Stimulated activated CD4-positive, alpha-beta T cell treated with anti-CD3 and anti-CD28 coated beads, Interleukin-1b, Interleukin-23, amount 100 ng/mL, for 48 hours (primary cell): Measurements from ENCODE around the gene WNT7B.

Experiments
- DNase-seq: peaks from one replicate; pipeline ENCODE4 v3.0.0-alpha.2; 2020

WNT7B gene

GRCh38 chr22:45884201-45885062 is 92.5 kb downstream of the WNT7B start:
- DNase-seq: no peak

DNA sequence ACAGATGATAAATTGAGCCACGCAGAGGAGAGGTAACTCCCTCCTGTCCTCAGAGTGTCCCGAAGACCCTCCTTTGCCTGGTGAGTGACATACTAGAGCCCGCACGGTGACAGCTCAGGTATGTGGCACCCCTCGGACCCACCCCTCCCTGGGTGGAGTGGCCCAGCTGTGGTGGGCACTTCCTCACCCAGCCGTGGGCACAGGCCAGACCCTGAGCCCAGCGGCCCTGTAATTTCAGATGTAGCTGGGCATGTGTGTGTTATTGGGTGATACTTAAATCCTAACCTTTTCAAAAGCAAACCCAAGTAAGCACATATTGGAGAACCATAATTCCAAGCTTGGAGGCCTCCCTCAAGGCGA is 93.2 kb downstream of the WNT7B start:
- no peak for DNase-seq

GRCh38 chr22:45882881-45883810 is 93.8 kb downstream of the WNT7B start:
- no peak for DNase-seq

DNA sequence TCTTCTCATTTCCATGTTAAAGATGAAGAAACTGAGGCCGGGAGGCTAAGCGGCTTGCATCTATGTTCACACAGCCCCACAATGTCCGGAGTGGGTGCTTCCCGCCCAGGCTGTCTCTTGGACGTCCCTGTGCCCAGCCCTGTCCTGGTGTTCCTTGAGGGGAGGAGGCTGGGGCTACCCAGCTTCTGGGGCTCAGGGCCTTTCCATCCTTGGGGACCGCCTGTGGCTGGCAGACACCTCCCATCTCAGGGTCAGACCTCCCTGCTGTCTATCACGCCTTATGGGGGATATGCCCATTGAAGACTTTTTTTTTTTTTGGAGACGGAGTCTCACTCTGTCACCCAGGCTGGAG is 95.5 kb downstream of the WNT7B start:
- DNase-seq: no peak

DNA sequence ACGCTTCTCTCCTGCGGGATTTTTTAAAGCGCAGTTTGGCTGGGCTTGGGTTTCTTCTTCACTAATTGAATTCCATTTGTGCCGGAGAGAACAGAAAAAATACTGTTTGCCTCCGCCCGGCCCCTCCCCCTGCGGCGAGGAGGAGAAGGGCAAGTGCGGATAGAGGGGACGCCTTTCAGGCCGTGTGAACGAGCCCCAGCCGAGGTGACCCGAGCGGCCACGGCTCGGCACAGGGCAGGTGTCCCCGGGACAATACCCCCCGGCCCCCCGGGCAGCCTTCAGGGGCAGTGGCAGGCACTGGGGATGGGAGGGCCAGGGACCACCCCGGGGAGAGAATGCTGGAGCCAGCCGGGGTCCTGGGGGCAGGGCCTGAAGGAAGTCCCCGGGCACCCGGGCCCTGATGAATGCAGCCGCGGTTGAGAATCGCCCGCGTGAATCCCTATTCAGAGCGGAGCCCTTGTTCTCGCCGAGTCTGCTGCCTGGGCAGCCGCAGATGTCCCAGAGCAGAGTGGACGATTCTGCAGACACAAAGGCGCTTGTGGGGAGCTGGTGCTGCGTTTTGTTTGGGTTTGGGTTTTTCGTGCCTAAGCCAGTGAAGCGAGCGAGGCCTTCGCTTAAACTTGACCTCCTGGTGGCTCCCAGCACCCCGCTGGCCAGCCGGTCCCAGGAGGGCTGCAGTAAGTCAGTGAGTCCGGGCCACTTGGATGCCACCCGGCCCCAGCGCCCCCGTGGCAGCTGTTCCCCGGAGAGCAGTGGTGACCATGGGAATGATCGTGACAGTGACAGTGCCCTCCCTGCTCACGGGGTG is 96.0 kb downstream of the WNT7B start:
- DNase-seq: no peak

- DNase-seq: no peak
These were observed 96.8 kb downstream of the WNT7B start for GRCh38 chr22:45880091-45880715.

DNA sequence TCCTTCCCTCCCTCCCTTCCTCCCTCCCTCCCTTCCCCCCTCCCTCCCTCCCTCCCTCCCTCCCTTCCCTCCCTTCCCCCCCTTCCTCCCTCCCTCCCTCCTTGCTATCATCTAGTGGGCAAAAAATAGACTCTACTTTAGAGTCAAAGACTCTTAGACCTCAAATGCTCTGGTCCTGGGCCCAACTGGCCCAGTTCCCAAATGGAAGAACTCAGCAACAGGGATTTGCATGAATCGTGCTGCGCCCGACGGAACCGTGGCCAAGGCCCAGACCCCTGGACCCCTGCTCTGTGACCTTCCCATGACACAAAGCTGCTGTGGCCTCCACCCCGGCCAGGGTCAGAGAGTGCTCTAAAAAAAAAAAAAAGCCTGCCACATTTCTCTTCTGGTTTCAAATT is 97.4 kb downstream of the WNT7B start:
- DNase-seq: no peak

GRCh38 chr22:45878901-45879551 is 97.9 kb downstream of the WNT7B start:
- no peak for DNase-seq

DNA sequence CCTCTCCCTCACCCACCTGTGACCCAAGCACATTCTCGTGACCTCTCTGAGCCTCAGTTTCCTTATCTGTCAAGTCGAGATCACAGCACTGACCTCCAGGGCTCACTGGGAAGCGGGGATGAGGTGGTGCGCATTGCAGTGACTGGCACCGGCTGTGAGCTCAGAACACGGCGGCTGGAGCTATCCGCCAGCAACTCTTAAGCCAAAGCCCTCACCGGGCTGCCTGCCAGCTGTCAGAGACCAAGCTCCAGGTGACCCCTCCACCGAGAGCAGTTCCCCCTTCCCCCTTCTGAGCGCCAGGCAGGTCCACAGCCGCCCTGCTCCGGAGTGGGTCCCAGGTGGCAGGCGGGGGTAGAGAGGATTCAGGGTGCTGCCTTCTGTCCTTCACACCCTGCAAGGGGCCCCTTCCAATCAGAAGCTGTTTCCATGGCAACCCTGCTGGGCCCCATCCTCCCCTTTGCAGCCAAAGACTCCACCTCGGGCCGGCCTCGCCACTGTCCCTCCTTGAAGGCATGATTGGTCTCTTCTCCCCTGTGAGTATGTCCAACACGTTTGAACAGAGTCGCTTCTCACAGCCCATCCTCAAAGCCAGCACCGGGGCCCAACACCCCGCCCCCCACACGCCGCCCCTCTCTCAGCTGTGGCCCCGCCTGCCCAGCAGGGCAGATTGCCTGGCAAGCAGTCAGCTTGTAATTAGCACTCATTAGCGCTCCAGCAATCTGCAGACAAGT is 98.7 kb downstream of the WNT7B start:
- no peak for DNase-seq

DNA sequence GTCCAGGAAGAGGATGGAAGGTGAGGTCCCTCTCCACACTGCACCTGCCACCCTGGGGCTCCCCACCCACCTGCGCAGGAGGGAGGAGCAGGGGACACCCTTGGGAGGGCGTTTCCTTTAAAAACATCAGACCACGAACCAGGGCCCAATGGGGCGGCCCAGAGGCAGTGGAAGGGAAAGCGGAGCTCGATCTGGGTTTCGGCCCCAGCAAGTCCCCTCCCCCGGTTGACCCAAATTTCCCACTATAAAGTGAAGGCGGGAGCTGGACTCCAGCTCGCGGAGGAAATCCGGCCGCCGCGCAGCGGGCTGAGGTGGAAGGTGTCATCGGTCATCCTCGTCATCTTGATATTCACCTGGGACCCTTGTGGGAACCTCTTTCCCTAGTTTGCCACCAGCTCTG is 99.3 kb downstream of the WNT7B start:
- DNase-seq: no peak

- no peak for DNase-seq
These were observed 100.0 kb downstream of the WNT7B start for GRCh38 chr22:45877036-45877380.

DNA sequence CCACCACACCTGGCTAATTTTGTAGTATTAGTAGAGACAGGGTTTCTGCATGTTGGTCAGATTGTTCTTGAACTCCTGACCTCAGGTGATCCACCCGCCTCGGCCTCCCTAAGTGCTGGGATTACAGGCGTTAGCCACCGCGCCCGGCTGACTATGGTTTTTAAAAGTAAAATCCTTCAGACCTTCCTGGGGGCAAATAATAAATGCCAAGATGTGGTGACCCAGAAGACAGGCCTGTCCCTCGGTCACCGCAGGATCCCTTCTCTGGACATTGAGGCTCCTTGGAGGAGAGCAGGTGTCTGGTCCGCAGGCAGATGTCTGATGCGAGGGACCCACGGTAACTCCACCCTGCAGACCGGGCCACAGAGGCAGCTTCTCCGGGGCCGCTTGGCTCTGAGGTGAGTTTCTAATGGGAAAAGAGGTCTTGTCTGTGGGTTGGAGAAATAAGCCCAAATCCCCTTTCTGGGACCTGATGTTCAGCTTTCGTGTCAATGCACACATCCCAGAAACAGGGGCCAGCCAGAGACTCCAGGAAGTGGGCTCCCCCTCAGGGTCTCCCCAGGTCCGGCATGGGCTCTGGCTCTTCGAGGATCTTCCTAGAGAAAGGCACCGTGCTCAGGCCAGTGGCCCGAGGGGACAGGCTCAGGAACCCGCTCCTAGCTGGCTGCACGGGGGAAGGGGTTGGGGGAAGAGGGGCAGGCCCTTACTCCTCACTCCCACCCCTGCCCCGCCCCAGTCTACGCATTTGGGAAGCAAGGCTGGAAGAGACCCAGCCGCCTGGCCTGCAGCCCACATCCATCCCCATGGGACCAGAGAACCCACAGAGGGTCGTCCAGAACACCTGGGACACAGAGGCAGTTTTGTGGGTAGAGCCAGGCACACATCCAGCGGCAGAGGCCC is 100.6 kb downstream of the WNT7B start:
- DNase-seq: no peak

GRCh38 chr22:45872659-45873263 is 104.2 kb downstream of the WNT7B start:
- DNase-seq: no peak

- DNase-seq: no peak
These were observed 105.2 kb downstream of the WNT7B start for GRCh38 chr22:45871721-45872120.
